Right atrium auricular region (tissue), 2 donors: ENCODE results near the gene ZNF675. TPM values are rescaled to one million over a fixed set of nuclear protein-coding genes. Genes with fewer than 3 reads are reported as not detected.
"Not testable (repeated sequence)": the region's sequence is repeated elsewhere in the genome, so short reads cannot be mapped to it uniquely, and the experiment has no call there.

ENCODE experiments used
- DNase-seq: peaks from one replicate; pipeline ENCODE4 v3.0.0-alpha.2; 2019; ENCODE audit warnings: low spot score
- H3K27ac ChIP-seq, 2 donors: fragments of 200-600 bp; sonication (generic); 1 replicate in 1 of 2; 2 replicates in 1 of 2; pipeline ENCODE4 v1.5.1; 2016 to 2019
- H3K27me3 ChIP-seq, 2 donors: fragments of 200-600 bp; sonication (generic); one replicate each; pipeline versions ENCODE4 v1.5.1 to v1.6.0; 2017 to 2019
- H3K36me3 ChIP-seq: fragments of 200-600 bp; sonication (generic); one replicate; pipeline ENCODE4 v1.5.1; 2016
- H3K4me1 ChIP-seq, 2 donors: fragments of 200-600 bp; sonication (generic); one replicate each; pipeline versions ENCODE4 v1.5.1 to v1.6.0; 2017 to 2019
- H3K4me3 ChIP-seq, 2 donors: fragments of 200-600 bp; sonication (generic); 1 replicate in 1 of 2; 2 replicates in 1 of 2; pipeline ENCODE4 v1.5.1; 2017 to 2019; ENCODE audit warnings: mild to moderate bottlenecking in 1 of 2, moderate library complexity in 1 of 2
- H3K9me3 ChIP-seq, 2 donors: fragments of 200-600 bp; sonication (generic); one replicate each; pipeline ENCODE4 v1.5.1; 2019
- total RNA-seq, 2 donors: library from RNA; depleted of rRNA; stranded (reverse); fragments of >200 nt; gene quantifications; one replicate each; pipeline ENCODE4 v1.1.0, GENCODE V29; 2016
- TF ChIP-seq, protein P1 (sequence below), 2 donors: fragments of 200-600 bp; sonication (generic); IDR thresholded peaks; one replicate each; pipeline ENCODE4 v1.5.1; 2019; ENCODE audit warnings: antibody characterized with exemption in 2 of 2

ZNF675 gene
- total RNA-seq, 2 donors from 2014 or later: 2.3 to 2.5 TPM

- H3K4me3 ChIP-seq: no peak overlapping the region
- TF ChIP-seq, protein P1, sequence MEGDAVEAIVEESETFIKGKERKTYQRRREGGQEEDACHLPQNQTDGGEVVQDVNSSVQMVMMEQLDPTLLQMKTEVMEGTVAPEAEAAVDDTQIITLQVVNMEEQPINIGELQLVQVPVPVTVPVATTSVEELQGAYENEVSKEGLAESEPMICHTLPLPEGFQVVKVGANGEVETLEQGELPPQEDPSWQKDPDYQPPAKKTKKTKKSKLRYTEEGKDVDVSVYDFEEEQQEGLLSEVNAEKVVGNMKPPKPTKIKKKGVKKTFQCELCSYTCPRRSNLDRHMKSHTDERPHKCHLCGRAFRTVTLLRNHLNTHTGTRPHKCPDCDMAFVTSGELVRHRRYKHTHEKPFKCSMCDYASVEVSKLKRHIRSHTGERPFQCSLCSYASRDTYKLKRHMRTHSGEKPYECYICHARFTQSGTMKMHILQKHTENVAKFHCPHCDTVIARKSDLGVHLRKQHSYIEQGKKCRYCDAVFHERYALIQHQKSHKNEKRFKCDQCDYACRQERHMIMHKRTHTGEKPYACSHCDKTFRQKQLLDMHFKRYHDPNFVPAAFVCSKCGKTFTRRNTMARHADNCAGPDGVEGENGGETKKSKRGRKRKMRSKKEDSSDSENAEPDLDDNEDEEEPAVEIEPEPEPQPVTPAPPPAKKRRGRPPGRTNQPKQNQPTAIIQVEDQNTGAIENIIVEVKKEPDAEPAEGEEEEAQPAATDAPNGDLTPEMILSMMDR (IDR thresholded peaks at IDR 0.05): no peak
- no peak overlapping the region for H3K27ac ChIP-seq
- peaks cover 0 to 16% of the 10 kb centered on the region in 2 donors for H3K9me3 ChIP-seq
- no peak for DNase-seq
- H3K4me1 ChIP-seq: no peaks in the 10 kb centered on the region
- H3K27me3 ChIP-seq: no peaks in the 10 kb centered on the region
- peaks cover 26% of the 10 kb centered on the region for H3K36me3 ChIP-seq
Observed at GRCh38 chr19:23665651-23666410, 21.2 kb downstream of the ZNF675 start.

GRCh38 chr19:23649817-23650216 is 37.2 kb downstream of the ZNF675 start:
- Histone ChIP-seq H3K36me3 (peaks cover 16% of the 10 kb centered on the region), H3K9me3 (peaks cover 0 to 44% of the 10 kb centered on the region in 2 donors)
- not testable (repeated sequence) for H3K27ac ChIP-seq, H3K27me3 ChIP-seq, DNase-seq, H3K4me1 ChIP-seq, H3K4me3 ChIP-seq

Other genes starting within 250 kb of the ZNF675 start
- gene ZNF681, start 71.7 kb upstream of the ZNF675 start, total RNA-seq: under 1 TPM; 0.59 to 0.67 TPM
- gene ZNF726, start 227.7 kb upstream of the ZNF675 start, total RNA-seq: not detected